Measurements from ENCODE around the gene MPP4. TPM values are rescaled to one million over a fixed set of nuclear protein-coding genes. Genes with fewer than 3 reads are reported as not detected.

The MPP4 gene
- total RNA-seq, 1 donor from 2014 or later: 2.9 TPM

DNA sequence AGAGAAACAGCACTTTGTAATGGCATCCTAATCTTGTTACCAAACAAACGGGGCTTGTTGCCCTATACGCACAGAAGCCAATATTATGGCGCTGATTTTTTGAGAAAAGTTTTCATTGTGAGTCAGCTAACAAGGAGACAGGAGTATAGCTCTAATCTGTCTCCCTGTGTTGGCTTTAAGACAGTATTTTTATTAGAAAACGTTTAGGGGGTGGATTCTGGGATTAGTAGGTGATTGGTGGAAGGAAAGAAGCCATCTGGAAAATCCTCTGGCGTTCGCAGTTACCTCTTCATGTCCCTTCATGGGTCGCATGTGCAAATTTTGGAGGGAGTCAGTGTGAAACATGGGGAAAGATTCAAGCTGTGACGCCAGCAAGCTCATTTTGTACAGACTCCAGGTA, 54.4 kb downstream of the MPP4 start:
- peak; percentile 47 for DNase-seq (ENCODE audit: low read depth)

GRCh38 chr2:201643216-201643890, 55.1 kb downstream of the MPP4 start, which contains the start of gene TMEM237:
Gene TMEM237, minus strand, starts transcription at chr2:201643503. Its CDS starts 103 bp downstream, at chr2:201643400.
- H3K4me3 Mint-ChIP-seq (ENCODE audit: unreplicated experiment): peak within 1 kb of the TSS; percentile 89
- H4K20me1 ChIP-seq (ENCODE audit: insufficient read depth, low read length): no peaks in the 10 kb centered on the region
- H3K4me2 ChIP-seq (ENCODE audit: low read length): peak within 1 kb of the TSS; percentile 83
- H3K27ac ChIP-seq (ENCODE audit: low read depth, low read length): peak within 1 kb of the TSS; percentile 97
- peaks cover 9% of the 10 kb centered on the region for H3K4me1 Mint-ChIP-seq (ENCODE audit: low read depth, unreplicated experiment)
- H3K4me1 ChIP-seq (ENCODE audit: insufficient read depth, low read length): peaks cover 18% of the 10 kb centered on the region
- no peaks in the 10 kb centered on the region for H3K9me3 ChIP-seq (ENCODE audit: insufficient read depth, low read depth, low read length)
- DNase-seq (ENCODE audit: low read depth): peak; percentile 25
- peak within 1 kb of the TSS; percentile 92 for H2AFZ ChIP-seq (ENCODE audit: low read depth, low read length)
- H3K27me3 Mint-ChIP-seq (ENCODE audit: low read depth, unreplicated experiment): no peaks in the 10 kb centered on the region
- no peaks in the 10 kb centered on the region for H3K9me3 Mint-ChIP-seq (ENCODE audit: unreplicated experiment)
- peak within 1 kb of the TSS; percentile 95 for H3K9ac ChIP-seq (ENCODE audit: low read length)
- peak within 1 kb of the TSS; percentile 82 for H3K4me3 ChIP-seq (ENCODE audit: insufficient read depth, low read depth, low read length)
- peaks cover 9% of the 10 kb centered on the region for H3K36me3 ChIP-seq (ENCODE audit: insufficient read depth, low read length)
- peaks cover 46% of the 10 kb centered on the region for H3K79me2 ChIP-seq (ENCODE audit: insufficient read depth, low read length)
- H3K36me3 Mint-ChIP-seq (ENCODE audit: low read depth, unreplicated experiment): peaks cover 1% of the 10 kb centered on the region
- TF ChIP-seq EZH2 (IDR thresholded peaks at IDR 0.05; ENCODE audit: insufficient read depth, low read length): no peak
- no peak for TF ChIP-seq CTCF (IDR thresholded peaks at IDR 0.05; ENCODE audit: insufficient read depth, low read depth, low read length)
- FAIRE-seq: no peak
- peak within 1 kb of the TSS; percentile 91 for H3K27ac Mint-ChIP-seq (ENCODE audit: unreplicated experiment)
- no peaks in the 10 kb centered on the region for H3K27me3 ChIP-seq (ENCODE audit: insufficient read depth, low read length)

More for the DNA sequence above, 54.4 kb downstream of the MPP4 start:
- Histone ChIP-seq H3K4me2 (ENCODE audit: low read length) (peak overlapping the region; percentile 83), H3K4me3 (ENCODE audit: insufficient read depth, low read depth, low read length) (peak overlapping the region; percentile 82), H3K27me3 (ENCODE audit: insufficient read depth, low read length) (no peaks in the 10 kb centered on the region), H4K20me1 (ENCODE audit: insufficient read depth, low read length) (no peaks in the 10 kb centered on the region), H3K36me3 (ENCODE audit: insufficient read depth, low read length) (peaks cover 2% of the 10 kb centered on the region), H2AFZ (ENCODE audit: low read depth, low read length) (peak overlapping the region; percentile 92), H3K9ac (ENCODE audit: low read length) (peak overlapping the region; percentile 95), H3K79me2 (ENCODE audit: insufficient read depth, low read length) (peaks cover 41% of the 10 kb centered on the region), H3K27ac (ENCODE audit: low read depth, low read length) (peak overlapping the region; percentile 97), H3K4me1 (ENCODE audit: insufficient read depth, low read length) (peaks cover 18% of the 10 kb centered on the region), H3K9me3 (ENCODE audit: insufficient read depth, low read depth, low read length) (no peaks in the 10 kb centered on the region)
- no peaks in the 10 kb centered on the region for H3K36me3 Mint-ChIP-seq (ENCODE audit: low read depth, unreplicated experiment)
- no peaks in the 10 kb centered on the region for H3K9me3 Mint-ChIP-seq (ENCODE audit: unreplicated experiment)
- peak overlapping the region; percentile 84 for H3K4me3 Mint-ChIP-seq (ENCODE audit: unreplicated experiment)
- H3K4me1 Mint-ChIP-seq (ENCODE audit: low read depth, unreplicated experiment): peaks cover 9% of the 10 kb centered on the region
- H3K27me3 Mint-ChIP-seq (ENCODE audit: low read depth, unreplicated experiment): no peaks in the 10 kb centered on the region
- peak; percentile 88 for FAIRE-seq
- peak overlapping the region; percentile 63 for H3K27ac Mint-ChIP-seq (ENCODE audit: unreplicated experiment)
- TF ChIP-seq EZH2 (IDR thresholded peaks at IDR 0.05; ENCODE audit: insufficient read depth, low read length): no peak
- TF ChIP-seq CTCF (IDR thresholded peaks at IDR 0.05; ENCODE audit: insufficient read depth, low read depth, low read length): no peak

Measured in astrocyte (in vitro differentiated cells and primary cell).